H1 (cell line): ENCODE measurements around the gene TEAD2. TPM values are rescaled to one million over a fixed set of nuclear protein-coding genes. Genes with fewer than 3 reads are reported as not detected.

ENCODE experiments used
- CTCF ChIA-PET: fragments of 300-600 bp; sonication (Branson Sonifier 250); formaldehyde crosslinking; loops from one replicate; lab custom pipeline; 2021; ENCODE audit not compliant: partially characterized antibody; lab: Charles Lee
- POLR2A ChIA-PET: fragments of 300-600 bp; sonication (Branson Sonifier 250); formaldehyde crosslinking; loops from one replicate; lab custom pipeline; 2021; ENCODE audit warnings: inconsistent platforms; ENCODE audit not compliant: partially characterized antibody; lab: Charles Lee
- DNase-seq, 2 experiments: peaks; one replicate each; pipeline versions ENCODE4 v3.0.0 to v3.0.0-alpha.2; 2010 to 2022; ENCODE audit warnings: low spot score in 2 of 2, low read depth in 1 of 2, mixed read lengths in 1 of 2
- FAIRE-seq: peaks from 2 replicates; lab custom pipeline; 2011; peaks lifted over from hg19 to GRCh38; lab: Jason Lieb, UNC
- H2AFZ ChIP-seq: 2 replicates; pipeline ENCODE4 v1.8.1; 2012; ENCODE audit warnings: low read length, inconsistent platforms
- H2AK5ac ChIP-seq: 2 replicates; pipeline ENCODE4 v1.6.1; 2013; ENCODE audit warnings: low read depth, low read length
- H2BK120ac ChIP-seq: replicated peaks from 2 replicates; pipeline ENCODE3; 2013; ENCODE audit warnings: low read depth, low read length, inconsistent platforms
- H2BK12ac ChIP-seq: 2 replicates; pipeline ENCODE4 v1.6.1; 2013; ENCODE audit warnings: low read depth, low read length
- H2BK15ac ChIP-seq: 2 replicates; pipeline ENCODE4 v1.6.1; 2013; ENCODE audit warnings: low read length
- H2BK20ac ChIP-seq: 2 replicates; pipeline ENCODE4 v1.6.1; 2013; ENCODE audit warnings: low read length
- H2BK5ac ChIP-seq: 2 replicates; pipeline ENCODE4 v1.6.1; 2013; ENCODE audit warnings: low read depth, low read length
- H3K14ac ChIP-seq: 2 replicates; pipeline ENCODE4 v1.6.1; 2013; ENCODE audit warnings: inconsistent platforms; ENCODE audit not compliant: insufficient read length
- H3K18ac ChIP-seq: 2 replicates; pipeline ENCODE4 v1.6.1; 2013; ENCODE audit warnings: low read length; ENCODE audit errors: extremely low read depth
- H3K23ac ChIP-seq: 2 replicates; pipeline ENCODE4 v1.6.1; 2013; ENCODE audit warnings: inconsistent platforms; ENCODE audit not compliant: insufficient read length
- H3K23me2 ChIP-seq: 2 replicates; pipeline ENCODE4 v1.6.1; 2013; ENCODE audit warnings: low read depth, low read length
- H3K27ac ChIP-seq: 2 replicates; pipeline ENCODE4 v1.6.1; 2011; ENCODE audit warnings: low read depth, low read length, inconsistent platforms
- H3K27me3 ChIP-seq, 4 experiments: replicated peaks in 1 of 4; 1 replicate in 1 of 4; 2 replicates in 3 of 4; pipeline versions ENCODE4 v1.6.1 to v1.8.1; 2011 to 2013; ENCODE audit warnings: low read length in 3 of 4, mild to moderate bottlenecking in 3 of 4, inconsistent platforms in 2 of 4, mixed read lengths in 2 of 4, moderate library complexity in 1 of 4; ENCODE audit not compliant: control insufficient read depth in 3 of 4, insufficient read depth in 3 of 4; ENCODE audit errors: extremely low read depth in 1 of 4
- H3K36me3 ChIP-seq, 4 experiments: 2 replicates each; pipeline versions ENCODE4 v1.6.1 to v1.8.1; 2011 to 2013; ENCODE audit warnings: mild to moderate bottlenecking in 4 of 4, low read length in 3 of 4, moderate library complexity in 2 of 4, control low read depth in 1 of 4, inconsistent platforms in 1 of 4; ENCODE audit not compliant: insufficient read depth in 4 of 4, control insufficient read depth in 2 of 4
- H3K4ac ChIP-seq: replicated peaks from 2 replicates; pipeline ENCODE3; 2013; ENCODE audit warnings: low read length, low read depth, mixed read lengths, inconsistent platforms; ENCODE audit not compliant: insufficient read length
- H3K4me1 ChIP-seq, 4 experiments: replicated peaks in 1 of 4; 1 replicate in 1 of 4; 2 replicates in 3 of 4; pipeline versions ENCODE4 v1.6.1 to v1.8.1; 2011 to 2013; ENCODE audit warnings: low read length in 3 of 4, inconsistent platforms in 2 of 4, mixed read lengths in 1 of 4; ENCODE audit not compliant: insufficient read depth in 4 of 4, control insufficient read depth in 3 of 4
- H3K4me2 ChIP-seq, 2 experiments: 2 replicates each; pipeline versions ENCODE4 v1.6.1 to v1.8.1; 2011 to 2013; ENCODE audit warnings: low read depth in 2 of 2, low read length in 2 of 2, control low read depth in 1 of 2, inconsistent platforms in 1 of 2, mild to moderate bottlenecking in 1 of 2; ENCODE audit not compliant: insufficient read depth in 1 of 2
- H3K4me3 ChIP-seq, 4 experiments: fragments of 200-600, 300-600 bp in 1 of 4; sonication (generic), shearing (Covaris generic), sonication (Bioruptor Twin) in 1 of 4; 2 replicates each; pipeline versions ENCODE4 v1.5.1 to v1.8.1; 2011 to 2016; ENCODE audit warnings: low read length in 4 of 4, low read depth in 3 of 4, control low read depth in 2 of 4, inconsistent platforms in 2 of 4, mild to moderate bottlenecking in 2 of 4, mixed read lengths in 1 of 4, moderate library complexity in 1 of 4; ENCODE audit not compliant: insufficient read depth in 2 of 4; ENCODE audit errors: extremely low read depth in 1 of 4
- H3K56ac ChIP-seq: replicated peaks from 2 replicates; pipeline ENCODE3; 2013; ENCODE audit warnings: low read depth, mild to moderate bottlenecking, mixed read lengths, low read length, inconsistent platforms; ENCODE audit not compliant: insufficient read length
- H3K79me1 ChIP-seq: 2 replicates; pipeline ENCODE4 v1.6.1; 2013; ENCODE audit warnings: low read depth, low read length, control low read depth
- H3K79me2 ChIP-seq, 2 experiments: 2 replicates each; pipeline versions ENCODE4 v1.6.1 to v1.8.1; 2012 to 2013; ENCODE audit warnings: low read length in 2 of 2, mild to moderate bottlenecking in 2 of 2, inconsistent platforms in 1 of 2; ENCODE audit not compliant: insufficient read depth in 2 of 2, control insufficient read depth in 1 of 2
- H3K9ac ChIP-seq, 4 experiments: replicated peaks in 1 of 4; 1 replicate in 1 of 4; 2 replicates in 3 of 4; pipeline versions ENCODE4 v1.6.1 to v1.8.1; 2011 to 2013; ENCODE audit warnings: low read depth in 3 of 4, low read length in 3 of 4, control low read depth in 2 of 4, mild to moderate bottlenecking in 2 of 4, moderate library complexity in 2 of 4, inconsistent platforms in 1 of 4; ENCODE audit errors: extremely low read depth in 1 of 4
- H3K9me3 ChIP-seq, 2 experiments: 2 replicates each; pipeline versions ENCODE4 v1.6.1 to v1.8.1; 2012 to 2013; ENCODE audit warnings: mild to moderate bottlenecking in 2 of 2, moderate library complexity in 2 of 2, control low read depth in 1 of 2, inconsistent platforms in 1 of 2, low read depth in 1 of 2, low read length in 1 of 2, mixed read lengths in 1 of 2; ENCODE audit not compliant: insufficient read depth in 2 of 2
- H4K20me1 ChIP-seq, 2 experiments: replicated peaks in 1 of 2; 2 replicates each; pipeline versions ENCODE3 to v1.8.1; 2011 to 2013; ENCODE audit warnings: inconsistent platforms in 2 of 2, low read length in 2 of 2, mild to moderate bottlenecking in 1 of 2; ENCODE audit not compliant: insufficient read depth in 2 of 2, control insufficient read depth in 1 of 2
- H4K5ac ChIP-seq: 2 replicates; pipeline ENCODE4 v1.6.1; 2013; ENCODE audit warnings: low read length, low read depth, mixed read lengths, inconsistent platforms; ENCODE audit not compliant: insufficient read length
- H4K8ac ChIP-seq: 2 replicates; pipeline ENCODE4 v1.8.0; 2013; ENCODE audit warnings: mild to moderate bottlenecking, moderate library complexity, low read length, inconsistent platforms; ENCODE audit not compliant: insufficient read depth; ENCODE audit errors: extremely low read depth
- H4K91ac ChIP-seq: replicated peaks from 2 replicates; pipeline ENCODE3; 2013; ENCODE audit warnings: low read length, mixed read lengths, inconsistent platforms; ENCODE audit not compliant: insufficient read length
- BCL11A ChIP-seq, 2 experiments: IDR thresholded peaks; one replicate each; pipeline ENCODE4 v1.6.1; 2011; ENCODE audit warnings: low read depth in 2 of 2, low read length in 2 of 2, mild to moderate bottlenecking in 2 of 2
- BRCA1 ChIP-seq: IDR thresholded peaks from 2 replicates; pipeline ENCODE4 v1.6.1; 2012; ENCODE audit warnings: low read depth, low read length, improper control_type of control experiment
- CREB1 ChIP-seq: IDR thresholded peaks from 2 replicates; pipeline ENCODE4 v1.6.1; 2012; ENCODE audit warnings: inconsistent platforms
- E2F6 ChIP-seq: IDR thresholded peaks from 2 replicates; pipeline ENCODE4 v1.6.1; 2012; ENCODE audit warnings: inconsistent platforms
- HDAC2 ChIP-seq, 2 experiments: fragments of 300-600 bp in 1 of 2; sonication (generic) in 1 of 2; IDR thresholded peaks; 2 replicates each; pipeline ENCODE4 v1.6.1; 2011 to 2012; ENCODE audit warnings: low read depth in 2 of 2, low read length in 2 of 2, mild to moderate bottlenecking in 2 of 2, moderate library complexity in 2 of 2, borderline replicate concordance in 1 of 2, inconsistent platforms in 1 of 2
- JUN ChIP-seq: IDR thresholded peaks from 2 replicates; pipeline ENCODE4 v1.6.1; 2011; ENCODE audit warnings: low read depth, mild to moderate bottlenecking, improper control_type of control experiment, low read length
- KDM1A ChIP-seq: fragments of 200-600, 300-600 bp; sonication (generic); IDR thresholded peaks from 2 replicates; pipeline ENCODE4 v1.7.1; 2016; ENCODE audit warnings: mild to moderate bottlenecking, low read length, borderline replicate concordance
- KDM5A ChIP-seq: fragments of 200-600 bp; IDR thresholded peaks from 2 replicates; pipeline ENCODE4 v1.7.1; 2012; ENCODE audit warnings: mild to moderate bottlenecking, low read length, inconsistent platforms, mixed read lengths
- RXRA ChIP-seq: IDR thresholded peaks from 2 replicates; pipeline ENCODE4 v1.6.1; 2011; ENCODE audit warnings: low read depth, mild to moderate bottlenecking, low read length, moderate library complexity; ENCODE audit not compliant: insufficient read depth
- SAP30 ChIP-seq: fragments of 300-600 bp; sonication (generic); IDR thresholded peaks from 2 replicates; pipeline ENCODE4 v1.7.1; 2012; ENCODE audit warnings: low read length, moderate library complexity, mild to moderate bottlenecking, inconsistent platforms; ENCODE audit not compliant: insufficient read depth, insufficient replicate concordance
- SIN3A ChIP-seq, 2 experiments: IDR thresholded peaks in 1 of 2; conservative IDR thresholded peaks in 1 of 2; 2 replicates each; pipeline ENCODE4 v1.6.1; 2011 to 2012; ENCODE audit warnings: low read length in 2 of 2, improper control_type of control experiment in 1 of 2, low read depth in 1 of 2, mild to moderate bottlenecking in 1 of 2
- TCF12 ChIP-seq: IDR thresholded peaks from 2 replicates; pipeline ENCODE4 v1.6.1; 2011; ENCODE audit warnings: low read depth, mild to moderate bottlenecking, low read length
- WGBS, 2 experiments: shearing (Covaris generic) in 1 of 2; methylation state at CpG; one replicate each; pipeline versions ENCODE4 v1.1.6 to v1.1.7; 2013 to 2015; ENCODE audit warnings: low lambda C conversion rate in 2 of 2, mixed read lengths in 2 of 2, inconsistent platforms in 1 of 2, low coverage in 1 of 2, missing lambda C conversion rate in 1 of 2; ENCODE audit not compliant: insufficient replicate concordance in 2 of 2, insufficient coverage in 1 of 2, insufficient read length in 1 of 2; ENCODE audit errors: extremely low coverage in 1 of 2, missing lambda C conversion rate in 1 of 2; 5-methylcytosine and 5-hydroxymethylcytosine counted together
- polyA plus RNA-seq, 7 experiments: library from polyadenylated mRNA; depleted of rRNA in 3 of 7; stranded (reverse) in 5 of 7; unstranded in 2 of 7; fragments of >200 nt in 5 of 7; fragments of 200-250 nt in 2 of 7; gene quantifications; 1 replicate in 5 of 7; 2 replicates in 1 of 7; 4 replicates in 1 of 7; pipeline versions ENCODE4 v1.2.1 to v1.2.3, GENCODE V29; 2011 to 2013; ENCODE audit warnings: missing spikeins in 2 of 7, mixed read lengths in 2 of 7
- total RNA-seq: library from RNA; stranded (reverse); fragmentation: NEBNext Ultra II Directional; extraction: Animal tissue kit (Norgen Biotek cat#: 25700); gene quantifications from 2 replicates; pipeline ENCODE4 v1.2.1, GENCODE V29; 2021

The TEAD2 gene
- total and polyA plus RNA-seq, 2 of the 8 experiments (the other 6 are each of a cell fraction or from before 2014, with no cell fraction given): 87.6 to 146 TPM

GRCh38 chr19:49407482-49408015 lies 45.3 kb upstream of the TEAD2 start:
- DNase-seq (no peak), FAIRE-seq (no peak)
- Histone ChIP-seq H3K4ac (no peak overlapping the region), H4K8ac (no peak overlapping the region), H2BK12ac (no peak overlapping the region), H3K56ac (no peak overlapping the region), H2AFZ (no peak overlapping the region), H2AK5ac (no peak overlapping the region), H3K18ac (no peak overlapping the region), H2BK20ac (no peak overlapping the region), H3K27ac (no peak overlapping the region), H4K20me1 (no peaks in the 10 kb centered on the region), H4K5ac (no peak overlapping the region), H3K4me3 (no peak overlapping the region), H3K9ac (no peak overlapping the region), H2BK15ac (no peak overlapping the region), H2BK5ac (no peak overlapping the region), H3K9me3 (no peaks in the 10 kb centered on the region), H2BK120ac (no peak overlapping the region), H4K91ac (no peak overlapping the region), H3K27me3 (no peaks in the 10 kb centered on the region), H3K79me2 (no peaks in the 10 kb centered on the region), H3K14ac (no peak overlapping the region), H3K23ac (no peak overlapping the region), H3K4me1 (peaks cover 5 to 18% (median 11%) of the 10 kb centered on the region in 4 experiments), H3K79me1 (no peaks in the 10 kb centered on the region), H3K36me3 (no peaks in the 10 kb centered on the region), H3K4me2 (no peak overlapping the region), H3K23me2 (no peaks in the 10 kb centered on the region)
- ChIA-PET POLR2A (interaction anchor here (0.8 to 2.2 kb wide), 3 partner anchors 9 to 15 kb away, joined by 5 to 9 read pairs (median 8); no protein-coding TSS in a partner anchor), CTCF (interaction anchor here (1.4 to 2.3 kb wide), 5 partner anchors 8 to 27 kb away, joined by 3 to 24 read pairs (median 6); no protein-coding TSS in a partner anchor)
- TF ChIP-seq CREB1 (no peak), JUN (no peak), E2F6 (no peak), HDAC2 (IDR thresholded peaks at IDR 0.05; ENCODE audit: borderline replicate concordance in 1 of 2, low read depth in 2 of 2, low read length in 2 of 2) (no peak), BCL11A (IDR thresholded peaks at IDR 0.05; ENCODE audit: low read depth in 2 of 2, low read length in 2 of 2) (no peak), TCF12 (no peak), SIN3A (conservative IDR thresholded peaks at IDR 0.05 in 1 of 2, IDR thresholded peaks at IDR 0.05 in 1 of 2; ENCODE audit: low read depth in 1 of 2, low read length in 2 of 2) (no peak), RXRA (no peak), KDM5A (no peak), SAP30 (no peak), KDM1A (no peak), BRCA1 (no peak)
- 90% methylated on average over 16 of the region's 16 CpGs; no CpG with 5 or more reads in 1 of the 2 experiments for WGBS, 2 experiments
